SK-N-SH treated with all-trans-retinoic acid at 6 μM for 48 hours (cell line): ENCODE results near the gene UNC5B.

Source experiments
- ATAC-seq: fragments of 200-7000 bp; cut with Tn5 transposase; 3 replicates; pipeline ENCODE4 v1.9.1; 2020; ENCODE audit warnings: mild to moderate bottlenecking, moderate library complexity
- ARNTL ChIP-seq: fragments of 450-650 bp; formaldehyde crosslinking; IDR thresholded peaks from 2 replicates; pipeline ENCODE4 v1.5.0; 2020; ENCODE audit warnings: low read depth, mild to moderate bottlenecking, moderate library complexity, borderline replicate concordance
- BACH2 ChIP-seq: fragments of 250-450 bp; sonication (Bioruptor Pico); IDR thresholded peaks from 2 replicates; pipeline ENCODE4 v1.9.0; 2021; ENCODE audit warnings: mild to moderate bottlenecking, borderline replicate concordance
- CSDC2 ChIP-seq: fragments of 250-450 bp; sonication (Bioruptor Pico); IDR thresholded peaks from 2 replicates; pipeline ENCODE4 v1.5.0; 2020; ENCODE audit warnings: mild to moderate bottlenecking, moderate library complexity
- ESRRG ChIP-seq: fragments of 250-450 bp; sonication (Bioruptor Pico); IDR thresholded peaks from 2 replicates; pipeline ENCODE4 v1.6.1; 2021; ENCODE audit warnings: mild to moderate bottlenecking
- GLIS3 ChIP-seq: fragments of 250-450 bp; sonication (Bioruptor Pico); IDR thresholded peaks from 2 replicates; pipeline ENCODE4 v1.5.0; 2020; ENCODE audit warnings: mild to moderate bottlenecking, moderate library complexity
- ISL1 ChIP-seq: fragments of 250-450 bp; sonication (Bioruptor Pico); IDR thresholded peaks from 2 replicates; pipeline ENCODE4 v2.1.2; 2022; ENCODE audit warnings: mild to moderate bottlenecking, moderate library complexity
- OSR1 ChIP-seq: fragments of 250-450 bp; sonication (Bioruptor Pico); IDR thresholded peaks from 2 replicates; pipeline ENCODE4 v1.8.0; 2022; ENCODE audit warnings: moderate library complexity, mild to moderate bottlenecking, inconsistent platforms
- PATZ1 ChIP-seq: fragments of 250-450 bp; sonication (Bioruptor Pico); IDR thresholded peaks from 2 replicates; pipeline ENCODE4 v1.8.0; 2020; ENCODE audit warnings: mild to moderate bottlenecking, moderate library complexity, borderline replicate concordance
- POU6F1 ChIP-seq: fragments of 250-450 bp; sonication (Bioruptor Pico); IDR thresholded peaks from 2 replicates; pipeline ENCODE4 v1.8.0; 2021; ENCODE audit warnings: low read depth, mild to moderate bottlenecking, moderate library complexity, borderline replicate concordance
- SNAI2 ChIP-seq: fragments of 250-450 bp; sonication (Bioruptor Pico); IDR thresholded peaks from 2 replicates; pipeline ENCODE4 v1.5.0; 2020; ENCODE audit warnings: mild to moderate bottlenecking, moderate library complexity
- TCF4 ChIP-seq: fragments of 250-450 bp; sonication (Bioruptor Pico); IDR thresholded peaks from 2 replicates; pipeline ENCODE4 v1.8.0; 2021; ENCODE audit warnings: mild to moderate bottlenecking, moderate library complexity, borderline replicate concordance
- TOX ChIP-seq: fragments of 250-450 bp; sonication (Bioruptor Pico); IDR thresholded peaks from 2 replicates; pipeline ENCODE4 v1.8.0; 2021; ENCODE audit warnings: mild to moderate bottlenecking, moderate library complexity, borderline replicate concordance
- TSHZ2 ChIP-seq: fragments of 250-450 bp; sonication (Bioruptor Pico); IDR thresholded peaks from 2 replicates; pipeline ENCODE4 v1.5.0; 2020; ENCODE audit warnings: mild to moderate bottlenecking, moderate library complexity
- ZC3H10 ChIP-seq: fragments of 250-450 bp; sonication (Bioruptor Pico); IDR thresholded peaks from 2 replicates; pipeline ENCODE4 v1.5.1; 2021; ENCODE audit warnings: mild to moderate bottlenecking, moderate library complexity
- ZFP3 ChIP-seq: fragments of 250-450 bp; sonication (Bioruptor Pico); IDR thresholded peaks from 2 replicates; pipeline ENCODE4 v1.5.0; 2020; ENCODE audit warnings: mild to moderate bottlenecking, moderate library complexity
- ZFP30 ChIP-seq: fragments of 450-650 bp; formaldehyde crosslinking; IDR thresholded peaks from 2 replicates; pipeline ENCODE4 v1.5.0; 2022; ENCODE audit warnings: mild to moderate bottlenecking, moderate library complexity
- ZNF565 ChIP-seq: fragments of 450-650 bp; formaldehyde crosslinking; conservative IDR thresholded peaks from 2 replicates; pipeline ENCODE4 v1.5.0; 2020; ENCODE audit warnings: low read depth, mild to moderate bottlenecking, moderate library complexity
- ZNF8 ChIP-seq: fragments of 450-650 bp; formaldehyde crosslinking; IDR thresholded peaks from 2 replicates; pipeline ENCODE4 v1.5.0; 2020; ENCODE audit warnings: mild to moderate bottlenecking, moderate library complexity

The UNC5B gene

GRCh38 chr10:71319042-71319799 lies 106.9 kb downstream of the UNC5B start, which contains the start of gene SLC29A3:
Gene SLC29A3 (plus strand): TSS chr10:71319259. CDS start chr10:71319310, 51 bp downstream.
- no peak for TF ChIP-seq TSHZ2
- 0 out of 2 replicates have a peak, but pooled peaks have one; percentile 13 for TF ChIP-seq ZNF8
- ATAC-seq = peak; percentile 93

- TF ChIP-seq TSHZ2 (no peak), PATZ1 (no peak), OSR1 (no peak), ZC3H10 (CRISPR knock-in tag) (no peak), ESRRG (CRISPR knock-in tag) (no peak), BACH2 (CRISPR knock-in tag) (no peak)
- ATAC-seq = no peak; the same call in 2 of the 3 replicates
Observed at GRCh38 chr10:71319800-71320392, 107.5 kb downstream of the UNC5B start.

GRCh38 chr10:71320592-71320991 lies 108.2 kb downstream of the UNC5B start:
- no peak for TF ChIP-seq TCF4
- TF ChIP-seq ZNF565 (CRISPR knock-in tag) = no peak
- no peak for TF ChIP-seq POU6F1 (CRISPR knock-in tag)
- TF ChIP-seq TOX = no peak
- TF ChIP-seq ZFP30 (CRISPR knock-in tag) = no peak
- TF ChIP-seq ISL1 (CRISPR knock-in tag) = no peak
- no peak for TF ChIP-seq ZC3H10 (CRISPR knock-in tag)
- TF ChIP-seq OSR1 = no peak
- TF ChIP-seq ARNTL (CRISPR knock-in tag) = no peak
- TF ChIP-seq ZFP3 = no peak
- ATAC-seq = no peak

GRCh38 chr10:71321386-71321785 lies 109.0 kb downstream of the UNC5B start:
- ATAC-seq = no peak
- no peak for TF ChIP-seq TSHZ2
- no peak for TF ChIP-seq BACH2 (CRISPR knock-in tag)
- TF ChIP-seq CSDC2 (CRISPR knock-in tag) = no peak
- no peak for TF ChIP-seq ESRRG (CRISPR knock-in tag)
- no peak for TF ChIP-seq PATZ1
- TF ChIP-seq ISL1 (CRISPR knock-in tag) = no peak
- no peak for TF ChIP-seq SNAI2 (CRISPR knock-in tag)
- no peak for TF ChIP-seq GLIS3 (CRISPR knock-in tag)
- TF ChIP-seq POU6F1 (CRISPR knock-in tag) = no peak
- no peak for TF ChIP-seq ZNF565 (CRISPR knock-in tag)
